Activated effector memory CD4-positive, alpha-beta T cell treated with anti-CD3 and anti-CD28 coated beads, Interleukin-2, amount 50 U/mL, for 16 hours (primary cell): Measurements from ENCODE around the gene CHST2.
"Not testable (repeated sequence)": the region's sequence is repeated elsewhere in the genome, so short reads cannot be mapped to it uniquely, and the experiment has no call there.

Source experiments
- DNase-seq: peaks from one replicate; pipeline ENCODE4 v3.0.0-alpha.2; 2020

Gene CHST2

DNA sequence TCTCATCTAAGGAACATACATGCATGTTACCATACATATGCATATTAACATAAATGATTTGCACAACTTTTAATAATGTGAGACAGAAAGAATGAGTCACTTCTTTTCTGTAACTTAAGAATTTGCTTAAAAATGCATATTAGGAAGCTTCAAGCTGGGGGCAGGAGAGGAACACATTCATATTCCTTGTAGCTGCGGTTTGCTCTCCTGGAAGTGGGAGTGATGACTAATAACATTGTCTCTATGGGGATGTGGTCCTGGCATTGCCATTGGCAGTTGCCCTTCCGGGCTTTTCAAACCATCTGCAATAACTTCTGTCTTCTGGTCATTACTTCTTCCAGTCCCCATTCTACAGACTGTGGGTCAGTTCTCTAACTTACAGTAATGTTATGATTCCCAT, 15.6 kb downstream of the CHST2 start:
- DNase-seq, result no peak

DNA sequence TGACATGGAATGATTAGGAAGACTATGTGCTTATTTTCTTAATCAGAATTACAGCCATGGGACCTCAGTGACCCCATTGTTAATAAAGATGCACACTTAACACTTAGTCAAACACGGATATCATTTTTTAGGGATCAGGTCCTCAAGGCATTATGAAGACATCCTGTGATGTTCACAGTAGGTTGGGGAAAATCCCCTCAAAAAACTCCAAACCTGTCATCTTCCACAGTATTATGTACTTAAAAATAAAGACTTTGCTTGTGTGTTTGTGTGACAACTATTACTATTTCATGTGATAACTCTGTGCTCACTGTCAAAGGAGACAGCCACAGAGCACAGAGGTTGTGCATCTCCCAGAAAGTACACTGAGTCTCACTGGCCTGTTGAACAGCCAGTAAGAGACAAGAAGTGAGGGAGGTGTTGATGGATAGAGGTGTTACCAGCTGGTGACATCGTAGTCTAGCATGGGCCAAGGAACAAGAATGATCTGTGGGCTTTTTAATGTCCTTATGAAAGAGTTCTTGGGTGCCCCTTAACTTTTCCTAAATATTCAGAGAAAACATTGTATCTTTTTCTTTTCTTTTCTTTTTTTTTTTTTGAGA, 18.0 kb downstream of the CHST2 start:
- DNase-seq, result no peak

DNA sequence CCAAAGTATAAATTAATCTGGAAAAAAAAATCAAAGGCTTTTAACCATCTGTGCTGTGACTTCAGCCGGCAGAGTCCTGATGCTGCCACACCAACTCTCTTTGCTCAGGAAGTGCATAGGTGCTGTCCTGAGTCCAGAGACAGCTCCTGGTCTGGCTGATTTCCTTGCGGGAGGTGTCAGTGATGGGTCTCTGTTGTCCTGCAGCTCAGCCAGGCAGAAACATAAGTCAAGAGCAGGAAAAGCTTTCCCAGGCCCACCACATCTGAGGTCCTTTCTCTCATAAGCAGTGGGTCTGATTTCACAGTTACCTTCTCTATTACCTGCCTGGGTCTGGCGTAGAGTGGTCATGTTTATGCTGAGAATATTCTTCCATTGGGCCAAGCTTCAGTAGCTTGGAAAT, 19.4 kb downstream of the CHST2 start:
- DNase-seq, result no peak

DNA sequence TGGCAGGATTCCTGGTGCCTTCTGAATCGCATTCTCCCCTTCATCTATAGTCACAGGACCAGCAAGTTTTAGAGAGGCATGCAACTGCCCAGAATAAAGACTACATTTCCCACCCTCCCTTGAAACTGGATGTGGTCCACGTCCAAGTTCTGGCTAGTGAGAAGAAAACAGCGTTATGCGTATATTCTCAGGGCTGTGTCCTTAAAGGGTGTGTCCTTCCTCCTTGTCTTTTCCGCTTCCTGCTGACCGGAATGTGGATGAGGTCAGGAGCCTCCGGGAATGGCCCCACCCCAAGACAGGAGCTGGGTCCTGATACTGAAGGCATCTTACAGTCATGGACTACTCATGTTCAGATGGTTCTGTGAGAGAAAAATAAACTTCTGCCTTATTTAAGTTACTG, 20.2 kb downstream of the CHST2 start:
- DNase-seq, result no peak

GRCh38 chr3:143140550-143140949, 21.0 kb downstream of the CHST2 start:
- DNase-seq, result no peak

DNA sequence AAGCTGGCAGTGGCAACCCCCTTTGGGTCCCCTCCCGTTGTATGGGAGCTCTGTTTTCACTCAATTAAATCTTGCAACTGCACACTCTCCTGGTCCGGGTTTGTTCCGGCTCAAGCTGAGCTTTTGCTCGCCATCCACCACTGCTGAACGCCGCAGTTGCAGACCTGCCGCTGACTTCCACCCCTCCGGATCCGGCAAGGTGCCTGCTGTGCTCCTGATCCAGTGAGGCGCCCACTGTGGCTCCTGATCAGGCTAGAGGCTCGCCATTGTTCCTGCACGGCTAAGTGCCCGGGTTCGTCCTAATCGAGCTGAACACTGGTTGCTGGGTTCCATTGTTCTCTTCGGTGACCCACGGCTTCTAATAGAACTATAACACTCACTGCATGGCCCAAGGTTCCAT, 22.8 kb downstream of the CHST2 start:
- DNase-seq, result no peak

- no peak for DNase-seq
Observed at GRCh38 chr3:143145906-143146305, 26.3 kb downstream of the CHST2 start.

DNA sequence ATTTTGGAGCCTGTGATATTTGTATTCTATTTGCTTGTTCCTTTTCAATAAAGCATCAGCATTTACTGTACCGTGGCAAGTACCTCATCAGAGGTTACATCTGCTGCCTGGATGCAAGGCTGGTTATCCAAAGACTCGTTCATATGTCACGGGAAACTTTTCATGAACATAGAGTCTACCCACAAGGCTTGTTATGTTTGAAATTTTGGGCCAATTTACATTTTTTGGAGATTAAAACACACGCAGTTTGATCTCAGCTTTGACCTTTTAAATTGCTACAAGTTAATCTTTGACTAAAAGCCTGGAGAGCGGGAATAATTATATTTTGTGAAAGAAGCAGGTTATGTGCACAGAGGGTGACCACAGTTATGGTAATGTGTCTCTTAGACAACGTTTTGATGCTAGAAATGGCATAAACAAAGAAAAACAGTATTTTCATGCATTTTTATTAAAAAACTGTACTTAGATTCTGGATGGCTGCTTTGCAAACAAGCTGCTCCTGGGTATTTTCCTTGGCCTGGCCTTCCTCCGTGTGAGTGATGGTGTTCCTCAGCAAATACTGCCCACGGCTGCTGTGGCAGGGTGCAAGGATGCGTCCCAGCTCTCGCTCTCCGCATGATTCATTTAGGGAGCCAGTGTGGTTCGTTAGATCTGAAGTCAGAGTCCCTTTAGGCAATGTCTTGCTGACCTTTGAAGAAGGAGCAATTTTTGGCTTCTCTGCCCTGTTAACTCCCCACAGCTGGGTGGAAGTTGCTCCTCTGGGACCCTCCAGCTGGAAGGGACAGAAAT, 27.1 kb downstream of the CHST2 start:
- DNase-seq, result no peak

DNA sequence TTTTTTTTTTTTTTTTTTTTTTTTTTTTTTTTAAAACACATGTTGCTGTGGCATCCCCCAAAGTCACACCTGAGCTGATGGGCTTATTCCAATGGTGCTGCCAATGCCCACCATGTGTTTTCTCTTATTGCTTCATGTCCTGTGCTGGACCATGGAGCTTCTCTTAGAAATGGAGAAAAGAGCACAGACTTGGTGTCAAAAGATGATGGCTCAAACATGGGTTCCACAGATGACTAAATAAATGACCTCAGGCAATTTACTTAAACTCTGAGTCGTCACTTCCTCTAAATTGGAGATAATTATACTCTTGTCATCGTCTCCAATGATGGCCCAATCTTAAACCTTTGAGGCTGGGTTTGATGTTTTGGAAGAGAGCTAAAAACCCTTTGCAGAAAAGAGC, 28.1 kb downstream of the CHST2 start:
- no peak for DNase-seq

DNA sequence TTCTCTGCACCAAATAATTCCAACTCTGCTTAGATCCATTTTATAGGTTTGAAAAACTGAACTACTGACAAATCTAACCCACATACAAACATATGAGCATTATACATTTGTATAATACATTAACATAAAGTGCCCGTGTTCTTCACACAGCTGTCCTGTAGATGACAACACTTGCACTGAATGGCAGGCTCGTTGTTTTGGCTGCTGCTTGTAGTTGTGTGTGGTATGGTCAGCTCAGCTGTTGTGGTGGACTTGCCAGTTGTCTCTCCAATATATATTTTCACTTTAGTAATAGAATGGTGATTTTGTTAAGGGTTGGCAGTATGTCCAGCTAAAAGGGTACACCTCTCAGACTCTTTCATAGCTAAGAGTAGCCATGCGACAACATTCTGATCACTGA, 30.5 kb downstream of the CHST2 start:
- DNase-seq, result no peak

GRCh38 chr3:143151004-143151731, 31.6 kb downstream of the CHST2 start:
- no peak for DNase-seq

- DNase-seq, result no peak
Observed at GRCh38 chr3:143152043-143152442, 32.5 kb downstream of the CHST2 start.

GRCh38 chr3:143155756-143156155, 36.2 kb downstream of the CHST2 start:
- no peak for DNase-seq

DNA sequence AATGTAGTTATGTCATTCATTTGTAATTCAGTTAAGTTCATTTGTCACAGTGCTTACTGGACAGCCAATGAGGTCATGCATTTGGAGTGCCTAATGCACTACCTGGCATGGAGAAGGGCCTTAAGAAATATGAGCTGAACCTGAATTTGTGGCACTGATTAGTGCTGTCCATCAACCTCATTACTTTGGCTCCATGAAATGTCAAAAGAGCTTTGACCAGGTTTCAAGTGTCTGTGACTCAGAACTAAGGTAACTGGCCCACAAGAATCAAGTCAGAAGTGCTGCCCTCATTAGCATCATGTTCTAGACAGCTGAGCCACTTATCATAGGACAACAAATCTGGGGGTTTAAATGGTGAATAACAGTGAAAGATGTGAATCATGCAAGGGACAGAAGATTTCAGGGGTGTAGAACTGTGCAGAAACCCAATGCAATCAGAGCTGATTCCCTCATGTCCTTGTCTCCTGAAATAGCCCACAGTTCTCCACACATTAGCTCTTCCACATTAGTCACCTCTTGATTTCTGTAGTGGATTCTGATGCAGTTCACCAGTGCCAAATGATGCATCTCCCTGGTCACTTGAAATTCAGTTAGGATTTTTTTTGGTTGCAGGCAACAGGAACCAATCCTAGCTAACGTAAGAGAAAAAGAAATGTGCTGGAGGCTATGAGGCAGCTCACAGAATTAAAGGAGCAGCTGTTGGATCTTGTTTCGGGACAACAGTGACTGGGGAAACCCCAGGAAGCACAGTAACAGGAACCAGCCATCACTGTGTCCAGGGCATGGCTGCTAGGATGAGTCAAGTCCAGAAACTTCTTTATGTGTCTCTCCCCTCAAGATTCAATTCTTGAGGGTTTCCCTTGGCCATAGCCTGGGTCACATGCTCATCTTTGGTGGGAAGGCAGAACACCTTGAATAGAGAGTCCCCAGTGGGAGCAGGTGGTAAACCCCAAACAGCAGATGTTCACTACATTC, 38.7 kb downstream of the CHST2 start:
- DNase-seq, result no peak

DNA sequence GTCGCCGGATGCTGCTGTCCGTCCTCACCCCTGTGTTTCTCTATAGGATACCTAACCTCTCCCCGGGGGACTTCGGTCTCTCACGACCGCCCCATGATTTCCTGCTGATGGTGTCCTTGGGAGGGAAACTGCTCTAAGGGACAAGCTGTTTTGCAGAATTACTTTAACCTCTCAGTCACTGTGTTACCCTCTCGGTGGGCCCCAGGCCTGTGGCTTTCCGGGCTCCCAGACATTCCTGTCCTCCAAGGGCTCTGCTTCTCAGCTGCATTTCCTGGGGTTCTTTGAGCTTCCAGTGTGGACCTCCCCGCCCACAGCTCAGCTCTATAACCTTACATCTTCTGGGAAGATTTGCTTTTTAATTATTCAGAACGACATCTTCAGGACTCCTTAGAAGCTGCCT, 40.9 kb downstream of the CHST2 start:
- DNase-seq, result no peak

GRCh38 chr3:143163562-143164100, 44.1 kb downstream of the CHST2 start:
- DNase-seq, result no peak

- DNase-seq, result no peak
Observed at GRCh38 chr3:143165211-143165610, 45.6 kb downstream of the CHST2 start.

DNA sequence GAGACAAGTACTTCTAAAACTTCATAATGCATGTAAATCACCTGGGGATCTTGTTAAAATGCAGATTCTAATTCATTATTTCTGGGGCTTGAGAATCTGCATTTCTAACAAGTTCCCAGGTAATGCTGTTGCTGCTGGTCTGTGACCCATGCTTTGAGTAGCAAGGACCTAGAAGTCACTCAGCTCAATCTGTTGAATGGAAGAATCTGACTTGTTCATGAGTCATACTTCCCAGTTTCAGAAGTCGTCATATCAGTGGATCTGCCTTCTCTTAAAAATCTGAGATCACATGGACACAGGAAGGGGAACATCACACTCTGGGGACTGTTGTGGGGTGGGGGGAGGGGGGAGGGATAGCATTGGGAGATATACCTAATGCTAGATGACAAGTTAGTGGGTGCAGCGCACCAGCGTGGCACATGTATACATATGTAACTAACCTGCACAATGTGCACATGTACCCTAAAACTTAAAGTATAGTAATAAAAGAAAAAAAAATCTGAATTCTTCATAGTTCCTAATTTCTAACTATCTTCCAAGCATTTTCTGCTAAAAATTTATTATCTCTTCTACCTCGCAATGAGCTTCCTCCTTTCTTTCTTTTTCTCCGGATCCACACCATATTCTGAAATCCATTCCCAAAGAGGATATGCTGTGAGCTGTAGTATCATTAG, 46.2 kb downstream of the CHST2 start:
- DNase-seq, result not testable (repeated sequence)

GRCh38 chr3:143166376-143166775, 46.8 kb downstream of the CHST2 start:
- no peak for DNase-seq

GRCh38 chr3:143167969-143168854, 48.6 kb downstream of the CHST2 start:
- no peak for DNase-seq

DNA sequence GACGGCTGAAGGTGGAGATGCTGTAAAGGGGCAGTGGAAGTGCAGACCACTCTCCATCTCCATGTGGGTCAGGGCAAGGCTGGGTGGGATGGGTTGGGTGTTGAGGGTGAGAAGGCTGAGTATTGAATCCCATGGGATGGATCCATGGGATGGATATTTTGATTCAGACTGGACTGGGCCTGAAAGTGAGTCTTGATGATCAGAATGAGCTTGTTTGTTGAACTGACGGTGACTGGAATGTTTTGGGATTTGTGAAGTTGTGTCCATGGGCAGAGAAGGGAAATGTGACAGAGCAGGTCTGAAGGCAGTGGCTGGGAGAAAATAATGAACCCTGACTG, 49.3 kb downstream of the CHST2 start:
- DNase-seq, result no peak
